HG03097 (cell line): ENCODE measurements around the gene METTL9.
"Not testable (repeated sequence)": the region's sequence is repeated elsewhere in the genome, so short reads cannot be mapped to it uniquely, and the experiment has no call there.

Experiments used
- ATAC-seq: cut with Tn5 transposase; IDR thresholded peaks from one replicate; pipeline ENCODE4 v1.9.1; 2021; ENCODE audit not compliant: unreplicated experiment, low FRiP score

METTL9 gene

DNA sequence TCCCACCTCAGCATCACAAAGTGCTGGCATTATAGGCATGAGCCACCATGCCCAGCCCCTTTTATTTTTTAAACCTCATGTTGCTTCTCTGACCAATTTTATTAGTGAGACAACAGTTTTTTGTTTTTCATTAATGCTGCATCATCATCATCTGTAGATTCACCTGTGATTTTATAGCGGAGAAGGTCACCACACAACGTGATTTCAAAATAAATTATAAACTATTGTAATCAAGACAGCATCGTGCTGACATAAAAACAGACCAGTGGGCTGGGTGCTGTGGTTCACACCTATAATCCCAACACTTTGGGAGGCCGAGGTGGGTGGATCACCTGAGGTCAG is 28.7 kb upstream of the METTL9 start:
- no peak for ATAC-seq

GRCh38 chr16:21573506-21573905 is 25.9 kb upstream of the METTL9 start:
- not testable (repeated sequence) for ATAC-seq

DNA sequence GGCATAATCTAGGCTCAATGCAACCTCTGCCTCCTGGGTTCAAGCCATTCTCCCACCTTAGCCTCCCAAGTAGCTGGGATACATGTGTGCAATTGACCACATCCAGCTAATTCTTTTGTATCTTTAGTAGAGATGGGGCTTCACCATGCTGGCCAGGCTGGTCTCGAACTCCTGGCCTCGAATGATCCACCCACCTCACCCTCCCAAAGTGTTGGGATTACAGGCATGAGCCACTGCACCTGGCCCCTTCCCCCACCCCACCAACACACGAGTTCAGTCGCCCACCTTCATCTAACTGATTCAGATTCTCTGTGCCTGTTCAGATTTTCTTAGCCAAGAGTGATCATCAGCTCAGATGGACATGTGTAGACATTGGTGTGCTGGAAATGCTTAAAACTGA is 25.0 kb upstream of the METTL9 start:
- no peak for ATAC-seq

DNA sequence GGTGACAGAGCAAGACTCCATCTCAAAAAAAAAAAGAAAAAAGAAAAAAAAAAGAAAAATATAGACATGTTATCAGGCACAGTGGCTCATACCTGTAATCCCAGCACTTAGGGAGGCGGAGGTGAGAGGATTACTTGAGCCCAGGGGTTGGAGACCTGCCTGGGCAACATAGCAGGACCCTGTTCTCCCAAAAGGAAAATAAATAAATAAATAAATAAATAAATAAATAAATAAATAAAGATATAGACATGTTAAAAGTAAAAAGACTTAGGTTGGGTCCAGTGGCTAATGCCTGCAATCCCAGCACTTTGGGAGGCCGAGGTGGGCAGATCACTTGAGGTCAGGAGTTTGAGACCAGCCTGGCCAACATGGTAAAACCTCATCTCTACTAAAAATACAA is 23.1 kb upstream of the METTL9 start:
- not testable (repeated sequence) for ATAC-seq

GRCh38 chr16:21577487-21577886 is 21.9 kb upstream of the METTL9 start:
- not testable (repeated sequence) for ATAC-seq

- ATAC-seq, result not testable (repeated sequence)
These were observed 21.1 kb upstream of the METTL9 start for GRCh38 chr16:21578311-21578710.

- not testable (repeated sequence) for ATAC-seq
These were observed 19.2 kb upstream of the METTL9 start for GRCh38 chr16:21580131-21580530.

GRCh38 chr16:21580807-21581206 is 18.6 kb upstream of the METTL9 start:
- no peak for ATAC-seq

DNA sequence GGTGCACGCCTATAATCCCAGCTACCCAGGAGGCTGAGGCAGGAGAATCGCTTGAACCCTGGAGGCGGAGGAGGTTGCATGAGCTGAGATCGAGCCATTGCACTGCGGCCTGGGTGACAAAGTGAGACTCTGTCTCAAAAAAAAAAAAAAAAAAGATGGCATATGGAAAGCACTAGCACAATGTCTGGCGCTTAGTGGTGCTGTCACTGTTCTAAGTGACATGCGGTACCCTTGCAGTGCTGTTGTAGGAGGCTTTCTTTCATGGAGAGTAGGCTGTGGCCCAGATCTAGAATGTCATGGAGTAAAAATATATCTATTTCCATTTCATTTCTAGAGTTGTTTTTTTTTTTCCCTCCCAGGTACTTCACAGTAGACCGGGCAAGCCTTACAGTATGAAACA is 14.6 kb upstream of the METTL9 start:
- ATAC-seq, result no peak

GRCh38 chr16:21588593-21588992 is 10.8 kb upstream of the METTL9 start:
- not testable (repeated sequence) for ATAC-seq

- no peak for ATAC-seq
These were observed 9.8 kb upstream of the METTL9 start for GRCh38 chr16:21589551-21589950.

- no peak for ATAC-seq
These were observed 9.1 kb upstream of the METTL9 start for GRCh38 chr16:21590287-21590686.

DNA sequence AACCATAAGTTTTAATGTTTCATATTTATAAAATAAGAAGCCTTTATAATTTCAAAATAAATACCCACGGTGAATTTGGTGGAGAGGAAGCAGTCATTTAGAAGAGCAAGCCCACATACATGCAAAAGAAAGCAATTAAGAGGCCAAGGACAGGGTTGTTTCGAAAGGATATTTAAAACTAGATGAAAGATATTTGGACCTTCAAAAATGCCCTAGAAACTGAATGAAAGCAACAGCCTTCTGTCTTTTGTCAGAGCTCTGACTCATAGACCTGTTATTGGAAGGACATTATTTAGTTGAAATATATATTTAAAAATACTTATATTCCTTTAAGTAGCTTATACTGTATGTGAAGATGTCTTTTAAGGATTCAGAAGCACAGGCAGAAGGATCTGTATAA is 8.6 kb upstream of the METTL9 start:
- ATAC-seq, result no peak

DNA sequence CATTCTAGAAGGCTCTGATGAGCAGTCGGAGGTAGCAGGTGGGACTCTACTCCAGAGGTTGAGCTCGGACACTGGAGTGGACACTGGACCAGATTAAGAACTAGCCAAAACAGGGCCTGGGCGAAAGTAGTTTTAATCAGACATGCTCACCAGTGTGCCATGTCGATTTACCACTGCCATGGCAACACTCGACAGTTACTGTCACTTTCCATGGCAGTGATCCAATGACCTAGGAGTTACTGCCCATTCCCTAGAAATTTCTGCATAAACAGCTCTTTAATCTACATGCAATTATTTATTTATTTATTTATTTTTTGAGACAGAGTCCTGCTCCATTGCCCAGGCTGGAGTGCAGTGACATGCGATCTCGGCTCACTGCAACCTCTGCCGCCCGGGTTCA is 7.2 kb upstream of the METTL9 start:
- ATAC-seq, result no peak

GRCh38 chr16:21593530-21594289 is 5.7 kb upstream of the METTL9 start:
- no peak for ATAC-seq

GRCh38 chr16:21597561-21598030 is 1.8 kb upstream of the METTL9 start:
- no peak for ATAC-seq

DNA sequence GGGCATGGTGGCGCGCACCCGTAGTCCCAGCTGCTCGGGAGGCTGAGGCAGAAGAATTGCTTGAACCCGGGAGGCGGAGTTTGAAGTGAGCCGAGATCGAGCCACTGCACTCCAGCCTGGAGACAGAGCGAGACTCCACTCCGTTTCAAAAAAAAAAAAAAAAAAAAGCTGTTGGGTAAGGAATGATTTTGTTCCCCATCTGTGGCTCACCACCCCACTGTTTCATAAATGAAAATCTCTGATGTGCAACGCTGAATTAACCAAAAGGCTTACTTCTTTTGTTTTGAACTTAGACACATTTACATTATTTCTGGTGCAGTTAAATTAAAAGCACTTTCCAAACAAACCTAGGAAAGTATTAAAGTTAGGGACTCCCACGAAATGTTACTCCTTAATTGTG is 1.2 kb upstream of the METTL9 start:
- no peak for ATAC-seq

DNA sequence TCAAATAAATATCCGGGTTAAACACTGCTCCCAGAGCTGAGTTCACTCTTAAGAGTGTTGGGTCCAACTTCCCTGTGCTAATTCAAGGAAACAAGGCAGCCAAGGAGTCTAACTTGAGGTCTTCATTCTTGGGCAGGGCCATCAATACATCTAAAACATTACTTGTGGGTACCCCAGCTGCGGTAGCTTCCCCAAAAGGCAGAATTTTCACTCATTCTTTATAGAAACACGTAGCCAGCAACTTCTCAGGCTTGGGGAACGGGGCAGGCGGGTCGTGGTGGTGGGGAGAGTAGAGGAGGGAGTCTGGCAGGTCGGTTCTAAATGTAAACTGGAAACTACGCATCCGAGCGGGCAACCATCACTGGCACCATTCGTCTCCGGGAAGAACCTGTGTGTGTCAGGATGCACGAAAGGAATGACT is 666 bp upstream of the METTL9 start:
- ATAC-seq, result no peak

- peak; percentile 18 for ATAC-seq
These were observed 825 bp downstream of the METTL9 start for GRCh38 chr16:21600031-21600773.

GRCh38 chr16:21602785-21603184 is 3.4 kb downstream of the METTL9 start:
- no peak for ATAC-seq

GRCh38 chr16:21603928-21604327 is 4.6 kb downstream of the METTL9 start:
- ATAC-seq, result no peak

DNA sequence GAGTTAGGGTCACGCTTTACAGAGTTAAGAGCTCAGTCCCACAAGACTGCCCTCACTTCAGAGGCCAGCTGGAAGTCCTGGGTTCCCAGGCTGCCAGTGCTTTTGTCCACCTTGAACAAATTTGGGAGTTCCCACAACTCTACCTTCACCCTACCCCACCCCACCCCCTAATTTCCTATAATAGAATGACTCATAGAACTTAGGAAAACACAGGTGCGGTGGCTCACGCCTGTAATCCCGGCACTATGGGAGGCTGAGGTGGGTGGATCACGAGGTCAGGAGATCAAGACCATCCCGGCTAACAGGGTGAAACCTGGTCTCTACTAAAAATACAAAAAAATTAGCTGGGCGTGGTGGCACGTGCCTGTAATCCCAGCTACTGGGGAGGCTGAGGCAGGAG is 6.5 kb downstream of the METTL9 start:
- not testable (repeated sequence) for ATAC-seq
